Ammon's horn (tissue), 1 donor: ENCODE measurements around the gene PPM1L.
"Not testable (repeated sequence)": the region's sequence is repeated elsewhere in the genome, so short reads cannot be mapped to it uniquely, and the experiment has no call there.

Source experiments
- DNase-seq: peaks from one replicate; pipeline ENCODE4 v3.0.0-alpha.2; 2016; ENCODE audit warnings: low spot score

The PPM1L gene

DNA sequence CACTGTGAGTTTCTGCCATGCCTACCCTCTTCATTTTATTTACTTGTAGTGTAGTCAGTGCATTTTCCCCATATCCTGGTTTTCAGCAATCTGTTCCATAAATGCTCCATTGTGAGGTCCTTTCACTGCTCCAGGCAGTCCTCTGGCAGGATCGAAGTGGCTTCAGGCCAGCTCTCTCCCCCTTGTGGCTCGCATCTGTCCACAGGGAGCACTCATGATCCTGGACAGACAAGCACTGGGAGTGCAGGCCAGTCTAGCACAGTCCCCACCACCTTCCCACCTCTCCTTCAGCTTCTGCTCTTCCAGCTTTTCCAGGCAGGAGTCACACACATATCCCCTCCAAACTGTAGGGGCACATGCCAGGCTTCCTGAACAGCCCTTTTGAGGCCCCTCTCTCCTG, 173.6 kb downstream of the PPM1L start:
- DNase-seq, result peak; percentile 57

DNA sequence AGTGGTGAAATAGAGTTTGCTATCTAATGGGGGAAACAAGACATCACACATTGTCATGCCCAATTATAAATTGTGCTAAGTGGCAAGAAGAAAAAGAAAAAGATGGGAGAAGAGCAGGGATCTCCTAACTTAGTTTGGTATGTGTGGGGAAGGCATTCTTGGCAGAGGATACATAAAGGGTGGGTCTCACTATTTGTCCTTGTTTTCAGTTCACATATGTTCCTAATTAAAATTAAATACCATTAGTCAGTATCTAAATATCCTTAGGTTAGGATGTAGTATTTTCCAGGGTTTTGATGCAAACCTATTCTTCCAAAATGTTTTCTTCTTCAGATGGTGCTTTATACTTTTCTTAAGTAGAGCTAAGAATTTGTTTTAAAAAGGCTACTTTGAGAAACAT, 175.4 kb downstream of the PPM1L start:
- no peak for DNase-seq

DNA sequence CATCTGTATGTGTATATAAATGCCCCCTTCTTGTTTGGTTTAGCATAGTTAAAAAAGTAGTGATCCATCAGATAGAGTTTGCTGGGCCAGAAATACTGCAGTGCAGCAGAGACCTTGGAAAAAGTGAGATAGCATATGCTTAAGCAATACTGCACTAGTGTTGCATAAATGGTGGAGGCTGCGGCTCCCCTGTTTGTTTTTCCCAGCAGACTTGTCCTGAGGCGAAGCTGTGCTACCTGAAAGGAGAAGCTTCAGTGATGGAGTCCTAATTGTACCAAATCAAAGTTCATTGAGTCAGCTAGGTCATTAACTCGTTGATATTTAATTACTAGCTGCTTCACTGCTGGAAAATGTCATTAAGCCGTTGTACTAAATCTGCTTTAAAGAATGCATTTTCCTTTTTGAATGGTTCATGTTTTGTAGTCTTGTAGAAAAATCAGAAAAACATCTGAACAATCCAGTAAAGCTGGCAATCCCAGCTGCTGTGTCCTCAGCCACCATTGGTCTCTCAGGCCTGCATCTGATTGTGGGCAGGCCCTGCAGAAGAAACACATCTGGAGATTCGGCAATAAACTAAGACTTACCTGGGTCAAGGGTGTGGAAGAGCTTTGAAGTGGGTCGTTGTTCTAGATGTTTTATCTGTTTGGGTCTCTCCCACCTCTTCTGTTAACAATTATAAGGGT, 179.5 kb downstream of the PPM1L start:
- no peak for DNase-seq

- DNase-seq, result peak; percentile 85
These were observed 186.0 kb downstream of the PPM1L start for GRCh38 chr3:160941885-160942494.

GRCh38 chr3:160943996-160944395, 188.0 kb downstream of the PPM1L start:
- no peak for DNase-seq

DNA sequence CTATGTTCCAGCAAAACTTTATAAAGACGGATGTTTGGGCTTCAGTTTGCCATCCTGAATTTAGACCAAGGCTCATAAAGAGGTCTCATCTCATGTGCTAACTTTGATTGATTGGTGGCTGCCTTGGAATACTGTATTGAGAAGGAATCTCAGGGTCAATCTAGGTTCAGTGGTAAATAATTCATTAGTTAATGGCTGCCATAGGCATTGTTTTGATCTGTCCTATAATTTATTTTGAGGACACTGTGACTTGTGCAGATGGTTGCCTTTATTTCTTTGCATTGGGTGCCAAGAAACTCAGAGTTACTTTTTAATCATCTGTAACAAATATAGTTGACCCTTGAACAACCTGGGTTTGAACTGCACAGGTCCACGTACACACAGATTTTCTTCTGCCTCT, 189.3 kb downstream of the PPM1L start:
- no peak for DNase-seq

DNA sequence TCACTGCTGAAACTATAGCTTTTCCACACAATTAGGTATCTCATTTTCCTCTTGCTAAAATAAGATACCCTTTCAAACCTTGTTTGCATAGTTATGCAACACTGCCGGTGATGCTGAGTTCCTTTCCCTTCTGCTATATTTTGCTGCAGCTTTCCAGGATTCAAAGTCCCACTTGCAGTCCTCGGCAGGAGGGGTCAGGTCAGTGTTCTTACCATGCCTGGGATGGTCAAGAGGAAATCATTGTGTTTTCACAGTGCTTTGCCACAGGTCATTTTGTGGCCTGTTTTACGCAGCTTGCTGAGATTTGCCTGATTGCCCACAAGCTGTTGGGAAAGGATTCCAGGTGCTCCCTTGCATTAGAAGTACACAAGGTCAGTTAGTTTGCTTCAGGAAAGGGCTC, 192.2 kb downstream of the PPM1L start:
- no peak for DNase-seq

- DNase-seq, result no peak
These were observed 193.4 kb downstream of the PPM1L start for GRCh38 chr3:160949460-160949859.

DNA sequence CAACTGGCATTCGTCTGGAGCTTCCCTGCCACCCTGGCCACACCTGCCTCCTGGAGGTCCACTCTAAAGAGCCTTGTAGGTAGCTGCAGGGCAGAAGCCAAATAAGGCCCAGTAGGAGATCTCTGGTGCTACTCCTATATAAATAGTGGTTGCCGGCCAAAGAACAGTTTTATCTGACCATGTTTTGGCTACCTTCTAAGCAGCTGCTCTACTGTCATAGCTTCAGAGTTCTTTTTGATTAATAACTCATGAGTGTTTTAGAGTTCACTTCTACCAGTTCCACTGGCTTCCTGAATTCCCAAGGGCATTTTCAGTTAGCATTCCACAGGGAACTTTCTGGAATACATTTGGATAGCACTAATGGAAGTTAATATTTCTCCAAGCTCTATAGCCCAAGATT, 194.5 kb downstream of the PPM1L start:
- no peak for DNase-seq

DNA sequence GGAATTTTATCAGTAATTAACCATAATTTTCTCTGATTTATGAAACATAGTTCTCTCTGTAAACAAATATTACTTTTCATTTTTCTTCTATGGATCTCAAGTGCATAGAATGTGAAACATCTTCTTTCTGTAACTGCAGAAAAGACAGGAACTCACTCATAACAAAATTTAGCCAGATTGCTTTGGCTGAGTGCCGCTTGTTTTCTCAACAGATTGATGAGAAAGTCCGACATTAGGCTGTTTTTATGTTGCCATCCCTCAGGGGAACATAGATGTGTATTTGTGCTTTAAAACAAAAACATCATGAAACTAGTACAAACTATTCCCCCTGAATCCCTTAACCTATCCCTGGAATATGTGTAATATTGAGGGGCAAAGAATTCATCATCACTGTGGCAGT, 194.9 kb downstream of the PPM1L start:
- no peak for DNase-seq

DNA sequence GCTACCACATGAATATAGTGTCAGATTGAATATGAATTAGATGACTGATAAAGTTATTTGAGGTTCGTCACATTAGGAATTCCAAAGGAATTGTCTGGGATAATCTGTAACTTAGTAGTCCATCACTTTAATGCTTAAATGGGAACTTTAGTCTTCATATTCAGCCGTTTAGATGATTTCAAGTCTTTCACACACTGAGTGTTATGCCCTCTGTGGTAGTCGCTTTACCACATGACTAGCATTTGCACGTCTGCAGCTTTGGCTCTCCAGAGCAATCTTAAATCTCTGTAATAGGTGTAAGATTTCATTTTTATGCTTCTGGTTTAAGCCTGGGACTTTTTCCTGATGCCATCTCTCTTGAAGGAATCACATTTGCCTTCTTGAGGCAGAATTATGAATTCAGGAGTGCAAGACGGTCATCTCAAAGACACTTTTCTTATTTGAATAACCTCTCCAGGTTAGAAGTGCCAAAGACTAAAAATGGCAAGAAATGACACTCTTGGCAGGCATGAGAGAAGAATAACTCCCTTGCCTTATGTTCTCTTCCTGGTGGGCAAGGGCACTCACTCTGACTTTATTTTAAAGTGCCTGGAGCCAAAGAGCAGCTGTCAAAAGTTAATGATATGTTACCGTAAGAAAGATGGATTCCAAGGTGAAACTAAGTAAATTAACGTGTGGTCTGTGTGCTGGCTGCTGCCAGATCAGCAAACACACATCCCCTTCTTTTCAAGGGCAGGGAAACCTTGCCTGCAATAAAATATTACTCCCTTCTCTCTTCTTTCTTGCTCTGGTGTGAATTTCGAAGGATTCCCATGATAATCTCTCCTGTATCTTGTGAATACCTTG, 195.8 kb downstream of the PPM1L start:
- DNase-seq, result no peak

DNA sequence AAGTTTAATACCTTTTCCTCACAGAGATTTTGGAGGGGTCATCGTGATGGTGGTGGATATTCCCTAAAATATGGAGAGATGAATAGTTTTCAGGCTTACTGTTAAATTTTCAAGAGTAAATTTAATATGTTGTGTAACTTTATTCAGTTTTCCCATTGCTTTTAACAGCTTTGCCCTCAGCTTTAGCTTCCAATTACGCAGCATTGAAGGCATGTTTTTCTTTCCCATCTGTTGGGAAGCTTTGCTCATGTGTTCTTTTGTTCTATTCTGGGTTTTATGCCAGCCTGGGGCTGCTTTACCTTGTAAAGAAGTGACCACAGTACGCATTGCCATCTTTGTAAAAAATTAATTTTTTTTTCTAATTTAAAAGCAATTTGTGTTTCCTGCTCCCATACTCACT, 197.7 kb downstream of the PPM1L start:
- peak; percentile 14 for DNase-seq

DNA sequence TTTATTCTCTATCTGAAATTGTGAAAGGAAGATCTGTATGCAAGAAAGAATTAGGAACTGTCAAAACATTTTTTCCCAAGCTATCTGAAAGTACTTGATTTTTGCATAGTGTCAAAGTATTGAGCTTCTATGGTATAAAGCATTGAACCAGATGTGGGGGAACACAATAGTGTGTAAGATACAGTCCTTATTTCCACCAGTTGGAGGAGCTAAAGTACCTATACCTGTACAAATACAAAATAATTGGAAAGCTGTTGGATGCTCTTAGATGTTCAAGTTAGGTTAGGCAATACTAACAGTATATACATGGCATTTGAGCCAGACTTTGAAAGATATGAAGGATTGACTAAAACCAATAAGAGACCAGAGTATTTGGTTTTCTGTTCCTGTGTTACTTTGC, 200.8 kb downstream of the PPM1L start:
- DNase-seq, result no peak

- no peak for DNase-seq
These were observed 204.5 kb downstream of the PPM1L start for GRCh38 chr3:160960568-160960967.

GRCh38 chr3:160963949-160964348, 207.9 kb downstream of the PPM1L start:
- DNase-seq, result no peak

- peak; percentile 14 for DNase-seq
These were observed 212.7 kb downstream of the PPM1L start for GRCh38 chr3:160968761-160969160.

DNA sequence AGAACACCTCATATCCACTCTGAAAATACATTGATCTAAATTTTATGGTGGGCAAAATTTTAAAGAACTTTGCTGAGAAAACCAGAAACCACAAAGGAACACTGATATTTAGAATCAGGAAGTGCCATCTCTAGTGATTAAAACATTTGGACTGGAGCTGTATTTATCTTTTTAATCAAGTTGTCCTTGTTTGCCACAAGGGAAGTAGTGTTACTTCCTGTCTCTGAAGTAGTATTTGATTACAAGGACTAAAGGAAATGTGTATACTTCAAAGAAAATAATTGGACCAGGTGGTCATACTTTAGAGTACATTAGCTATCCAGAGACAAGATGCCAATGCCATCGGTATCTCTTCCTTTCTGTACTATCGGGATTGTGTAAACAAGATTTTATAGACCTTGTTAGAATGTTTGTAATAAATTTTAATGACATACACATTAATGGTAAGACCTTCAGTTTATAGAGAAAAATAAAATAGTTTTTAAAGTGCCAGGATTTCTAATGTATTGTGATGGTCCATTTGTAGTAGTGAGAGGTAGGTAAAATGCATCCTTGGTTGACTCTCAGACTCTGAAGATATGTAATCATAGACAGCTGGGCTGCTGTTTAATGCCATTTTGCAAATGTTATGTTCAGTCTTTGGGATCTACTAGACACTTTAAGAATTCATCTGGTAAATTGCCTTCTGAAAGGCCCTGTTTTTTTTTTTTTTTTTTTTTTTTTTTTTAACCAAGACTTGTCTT, 217.2 kb downstream of the PPM1L start:
- no peak for DNase-seq

DNA sequence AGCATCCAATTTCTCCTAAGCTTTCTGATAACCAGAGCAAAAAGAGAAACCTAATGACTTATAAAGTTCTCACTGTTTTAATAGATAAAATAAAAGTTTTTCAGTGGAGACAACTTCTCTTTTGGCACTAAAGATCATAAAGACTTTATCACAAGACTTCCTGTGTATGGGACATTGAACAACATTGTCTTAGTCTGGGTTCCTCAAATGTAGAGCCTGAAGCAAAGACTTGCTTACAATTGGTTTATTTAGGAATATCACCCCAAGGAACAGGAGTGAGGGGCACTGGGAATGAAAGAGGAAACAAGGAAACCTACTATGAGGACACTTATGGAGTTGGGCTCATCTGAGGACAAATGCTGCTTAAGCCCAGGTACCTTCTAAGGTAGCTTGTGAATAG, 221.7 kb downstream of the PPM1L start:
- DNase-seq, result no peak

GRCh38 chr3:160980740-160981139, 224.7 kb downstream of the PPM1L start:
- DNase-seq, result no peak

DNA sequence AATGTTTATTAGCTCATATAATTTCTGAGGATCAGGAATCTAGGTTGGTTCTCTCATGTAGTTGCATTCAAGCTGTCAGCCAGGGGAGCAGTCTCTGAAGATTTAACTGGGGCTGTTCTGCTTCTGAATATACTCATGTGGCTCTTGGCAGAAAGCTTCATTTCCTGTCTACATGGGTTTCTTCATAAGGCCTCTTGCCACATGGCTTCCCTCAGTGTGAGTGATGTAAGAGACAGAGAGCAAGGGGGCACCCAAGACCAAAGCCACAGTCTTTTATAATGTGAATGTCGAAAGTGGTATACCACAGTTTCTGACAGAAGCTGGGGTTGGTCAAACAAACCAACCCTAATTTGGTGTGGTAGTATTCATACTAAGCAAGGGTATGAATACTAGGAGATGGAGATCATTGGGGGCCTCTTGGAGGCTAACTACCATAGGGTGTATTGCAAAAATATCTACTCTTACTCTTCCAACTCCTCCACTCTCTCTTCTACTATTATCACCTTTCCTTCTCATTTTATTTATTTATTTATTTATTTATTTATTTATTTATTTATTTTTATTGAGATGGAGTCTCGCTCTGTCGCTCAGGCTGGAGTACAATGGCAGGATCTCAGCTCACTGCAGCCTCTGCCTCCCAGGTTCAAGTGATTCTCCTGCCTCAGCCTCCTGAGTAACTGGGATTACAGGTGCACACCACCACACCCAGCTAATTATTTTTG, 225.3 kb downstream of the PPM1L start:
- DNase-seq, result peak; percentile 68

GRCh38 chr3:160982491-160982890, 226.5 kb downstream of the PPM1L start:
- no peak for DNase-seq

GRCh38 chr3:160983900-160984299, 227.9 kb downstream of the PPM1L start:
- DNase-seq, result not testable (repeated sequence)
